ENCODE data around the gene MYBBP1A. TPM values are rescaled to one million over a fixed set of nuclear protein-coding genes. Genes with fewer than 3 reads are reported as not detected.
A peak's percentile ranks its signal among the peaks of the same experiment; 100 is the strongest.

MYBBP1A gene
- polyA plus RNA-seq, 12 donors: 22.4 to 77.3 (median 29.3) TPM; not detected in 1

DNA sequence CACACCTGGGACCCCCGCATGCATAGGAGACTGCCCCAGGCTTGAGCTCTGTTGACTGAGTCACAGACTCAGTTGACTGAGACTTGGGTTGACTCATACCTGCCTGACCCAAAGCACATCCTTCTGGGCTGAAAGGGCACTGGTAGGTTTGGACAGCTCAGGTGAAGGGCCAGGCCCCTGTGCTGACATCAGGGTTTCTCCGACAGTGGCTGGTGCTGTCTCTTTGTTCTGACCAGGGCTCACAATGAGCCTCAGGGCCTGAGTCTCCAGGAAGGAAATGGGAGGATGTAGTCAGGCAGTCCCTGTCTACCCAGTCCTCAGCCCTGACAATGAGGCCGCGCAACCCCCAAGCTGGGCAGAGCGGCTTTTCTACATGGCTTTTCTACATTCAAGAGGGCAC, 50.0 kb downstream of the MYBBP1A start:
- no peak for DNase-seq

DNA sequence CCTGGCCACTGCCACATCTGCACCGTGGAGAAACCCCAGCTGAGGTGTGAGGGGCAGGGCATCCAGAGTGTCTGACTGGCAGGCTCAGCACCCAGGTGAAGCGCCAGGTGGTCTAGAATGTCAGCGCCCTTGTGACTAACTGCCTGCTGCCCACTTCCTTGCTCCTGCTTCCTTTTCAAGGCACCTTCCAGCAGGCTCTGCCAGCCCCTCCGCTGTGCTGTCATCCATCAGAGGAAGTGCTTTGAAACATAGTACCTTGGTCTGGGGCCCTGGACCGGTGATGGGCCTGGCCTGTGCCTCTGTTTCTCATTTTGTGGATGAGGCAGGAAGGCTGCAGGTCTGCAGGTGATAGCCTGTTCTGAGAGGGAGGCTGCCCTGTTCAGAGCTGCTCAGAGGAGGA, 51.0 kb downstream of the MYBBP1A start:
- DNase-seq: no peak

DNA sequence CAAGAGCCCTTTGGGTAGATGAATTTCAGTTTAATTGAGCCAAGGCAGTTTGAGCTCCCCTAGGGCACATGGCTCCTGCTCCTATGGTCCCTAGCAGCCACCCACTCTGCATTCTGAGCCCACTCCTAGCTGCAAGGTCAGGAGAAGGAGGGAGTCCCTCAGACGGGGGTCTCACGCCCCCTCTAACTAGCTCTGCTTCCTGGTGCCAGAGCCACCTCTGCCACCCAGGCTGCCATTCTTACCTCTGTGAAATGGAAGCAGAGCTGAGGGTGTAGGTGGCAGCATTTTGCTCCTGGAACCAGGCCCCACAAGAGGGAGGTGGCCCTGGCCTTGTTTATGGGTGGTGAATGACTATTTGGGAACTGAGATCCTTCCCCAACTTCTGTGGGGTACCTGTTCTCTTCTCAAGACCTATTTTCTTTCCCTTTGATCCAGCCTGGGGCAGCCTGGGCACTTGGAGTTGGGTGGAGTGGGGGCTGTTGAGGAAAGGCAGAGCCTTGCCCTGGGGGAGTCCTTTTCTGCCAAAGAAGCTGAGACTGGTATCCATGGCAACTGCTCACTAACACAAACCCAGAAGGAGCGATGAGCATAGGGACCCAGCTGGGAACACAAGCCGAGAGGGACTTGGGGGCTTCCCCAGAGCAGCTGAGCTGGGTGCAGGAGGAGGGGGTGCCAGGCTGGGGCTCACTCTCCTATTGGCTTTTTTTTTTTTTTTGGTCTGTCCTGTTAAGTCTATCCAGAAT, 51.7 kb downstream of the MYBBP1A start:
- DNase-seq: no peak

DNA sequence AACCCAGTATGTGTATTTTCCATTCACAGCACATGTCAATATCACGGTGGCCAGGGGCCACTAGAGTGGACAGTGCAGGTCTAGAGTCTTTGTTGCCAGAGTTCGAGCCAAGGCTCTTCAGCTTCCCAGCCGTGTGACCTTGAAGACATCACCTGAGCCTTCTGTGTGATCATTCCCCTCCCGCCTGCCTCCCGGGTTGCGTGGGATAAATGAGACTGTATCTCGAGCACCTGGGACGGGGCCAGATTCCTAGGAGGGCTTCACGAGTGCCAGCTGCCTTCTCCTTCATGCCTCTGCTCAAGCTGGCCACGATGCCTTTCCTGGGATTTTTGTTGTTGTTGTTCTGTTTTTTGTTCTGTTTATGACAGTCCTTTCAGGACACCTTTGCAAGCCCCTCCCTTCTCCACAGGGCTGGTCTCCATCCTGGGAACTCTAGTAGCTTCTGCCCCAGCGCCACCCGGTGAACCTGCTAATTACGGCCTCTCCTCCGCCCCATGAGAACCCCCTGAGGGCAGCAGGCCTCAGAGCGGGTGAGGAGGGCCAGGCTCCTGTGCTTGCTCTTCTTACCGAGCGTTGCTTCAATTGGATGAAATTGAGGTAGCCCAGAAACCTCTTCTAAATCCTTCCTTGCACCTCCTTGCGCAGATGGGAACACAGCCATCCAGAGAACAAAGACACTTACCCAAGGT, 52.6 kb downstream of the MYBBP1A start:
- DNase-seq: no peak

DNA sequence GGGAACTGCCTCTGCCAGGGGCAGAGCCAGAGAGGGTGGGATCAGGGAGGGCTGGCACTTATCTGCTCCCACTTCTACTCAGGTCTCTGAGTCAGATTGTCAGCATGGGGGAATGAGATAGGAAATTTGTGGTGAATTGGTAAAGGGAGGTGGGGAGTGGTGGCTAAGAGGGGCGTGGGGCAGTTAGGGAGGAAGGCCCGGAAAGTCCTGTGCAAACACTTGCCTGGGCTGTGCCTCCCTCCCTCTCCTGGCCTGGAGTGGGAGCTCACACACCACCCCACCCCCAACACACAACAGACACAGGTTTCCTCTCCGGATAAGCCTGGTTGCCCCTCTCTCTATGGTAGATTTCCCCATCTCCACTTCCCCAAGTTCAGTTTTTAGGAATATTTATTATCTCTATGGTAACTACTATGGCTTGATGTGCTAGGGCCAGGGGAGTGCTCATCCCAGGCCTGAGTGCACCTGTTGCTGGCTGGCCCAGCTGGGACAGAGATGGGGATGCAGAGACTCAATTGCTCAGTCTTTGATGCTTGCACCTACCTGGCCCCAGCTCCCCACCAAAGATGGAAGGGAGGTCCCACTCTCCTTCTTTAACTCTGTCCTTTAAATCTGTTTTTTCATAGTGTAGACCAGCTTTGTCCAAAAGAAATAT, 53.8 kb downstream of the MYBBP1A start:
- no peak for DNase-seq

DNA sequence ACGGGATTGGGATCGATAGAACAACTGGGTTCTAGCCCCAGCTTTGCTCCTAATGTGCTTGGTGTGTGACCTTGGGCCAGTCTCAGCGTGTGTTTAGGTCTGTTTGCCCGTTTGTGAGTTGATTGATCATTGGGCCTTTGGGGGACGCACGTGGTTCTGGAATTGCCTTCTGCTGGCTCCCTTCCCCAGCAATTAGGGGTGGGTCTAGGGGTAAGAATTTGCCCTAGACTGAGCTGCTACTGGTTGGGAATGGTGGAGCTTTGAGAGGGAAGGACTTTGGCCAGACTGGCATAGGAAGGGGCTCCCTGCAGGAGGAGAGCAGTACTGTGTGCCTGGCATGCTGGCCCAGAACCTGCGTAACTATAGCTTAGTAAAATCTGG, 55.0 kb downstream of the MYBBP1A start:
- DNase-seq: no peak

DNA sequence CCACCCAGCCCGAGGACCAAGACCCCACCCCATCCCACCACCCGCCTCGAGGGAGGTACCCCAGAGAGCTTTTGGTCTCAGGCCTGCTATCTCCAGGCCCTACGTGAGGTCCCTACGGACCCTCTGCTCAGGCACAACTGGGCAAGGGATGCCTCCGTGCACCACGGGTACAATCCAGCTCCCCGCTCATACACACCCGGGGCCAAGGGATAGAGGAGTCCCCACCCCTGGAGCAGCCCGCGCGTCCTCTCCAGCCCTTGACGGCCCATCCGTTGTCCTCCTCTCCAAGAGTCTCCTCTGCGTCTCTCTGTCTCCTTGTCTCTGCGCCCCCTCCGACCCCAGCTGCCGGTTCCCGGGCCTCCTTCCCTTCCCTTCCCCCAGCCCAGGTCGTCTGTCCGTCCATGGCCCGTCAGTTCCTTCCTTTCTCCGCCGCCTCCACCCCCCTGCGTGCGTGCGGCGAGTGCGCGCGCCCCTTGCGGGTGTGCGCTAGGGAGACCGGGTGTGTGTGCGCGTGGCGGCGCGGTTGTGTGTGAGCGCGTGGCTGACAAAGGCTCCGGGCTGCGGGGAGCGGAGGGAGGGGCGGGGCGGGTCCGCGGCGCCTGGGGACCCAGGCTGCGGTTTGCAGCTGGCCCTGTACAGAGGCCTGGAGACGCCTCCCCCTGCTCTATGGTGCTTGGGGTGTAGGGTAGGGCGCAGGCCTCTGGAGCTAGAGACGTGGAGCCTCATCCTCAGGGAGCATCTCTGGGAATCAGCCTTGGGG, 55.6 kb downstream of the MYBBP1A start:
- DNase-seq: no peak

DNA sequence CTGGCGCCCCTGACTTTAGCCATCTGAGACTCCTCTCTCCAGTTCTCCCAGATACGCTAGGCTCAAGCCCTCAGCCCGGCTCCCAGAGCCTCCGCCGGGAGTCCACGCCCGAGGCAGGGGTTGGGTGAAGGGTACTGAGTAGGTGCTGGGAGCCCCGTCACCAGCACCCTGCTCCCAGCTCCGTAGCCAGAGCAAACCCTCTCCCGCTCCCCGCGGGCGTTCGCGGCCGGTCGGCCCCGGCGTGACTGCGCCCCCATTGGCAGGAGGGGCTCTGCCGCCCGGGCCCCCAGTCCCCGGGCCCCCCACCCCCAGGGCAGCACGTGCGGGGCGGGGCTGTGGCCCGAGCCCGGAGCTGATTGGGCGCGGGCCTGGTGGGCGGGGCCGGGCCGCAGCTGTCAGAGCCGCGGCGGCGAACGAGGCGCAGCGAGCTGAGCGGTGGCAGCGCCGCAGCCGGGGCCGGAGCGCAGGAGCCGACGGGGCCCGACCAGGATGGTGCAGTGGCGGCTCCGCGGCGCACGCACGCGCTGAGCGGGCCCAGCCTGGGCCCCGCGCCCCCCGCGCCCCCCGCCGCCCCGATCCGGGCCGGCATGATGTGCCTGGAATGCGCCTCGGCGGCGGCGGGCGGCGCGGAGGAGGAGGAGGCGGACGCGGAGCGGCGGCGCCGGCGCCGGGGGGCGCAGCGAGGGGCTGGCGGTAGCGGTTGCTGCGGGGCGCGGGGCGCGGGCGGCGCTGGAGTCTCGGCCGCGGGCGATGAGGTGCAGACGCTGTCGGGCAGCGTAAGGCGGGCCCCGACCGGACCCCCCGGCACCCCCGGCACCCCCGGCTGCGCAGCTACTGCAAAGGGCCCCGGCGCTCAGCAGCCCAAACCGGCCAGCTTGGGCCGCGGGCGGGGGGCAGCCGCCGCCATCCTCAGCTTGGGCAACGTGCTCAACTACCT, 56.5 kb downstream of the MYBBP1A start, which contains the start of gene SPNS2:
TSS of gene SPNS2 (plus strand) at position 421 of the 937 bp plus-strand sequence. CDS start at position 588, 167 bp downstream.
- DNase-seq: peak; percentile 31

DNA sequence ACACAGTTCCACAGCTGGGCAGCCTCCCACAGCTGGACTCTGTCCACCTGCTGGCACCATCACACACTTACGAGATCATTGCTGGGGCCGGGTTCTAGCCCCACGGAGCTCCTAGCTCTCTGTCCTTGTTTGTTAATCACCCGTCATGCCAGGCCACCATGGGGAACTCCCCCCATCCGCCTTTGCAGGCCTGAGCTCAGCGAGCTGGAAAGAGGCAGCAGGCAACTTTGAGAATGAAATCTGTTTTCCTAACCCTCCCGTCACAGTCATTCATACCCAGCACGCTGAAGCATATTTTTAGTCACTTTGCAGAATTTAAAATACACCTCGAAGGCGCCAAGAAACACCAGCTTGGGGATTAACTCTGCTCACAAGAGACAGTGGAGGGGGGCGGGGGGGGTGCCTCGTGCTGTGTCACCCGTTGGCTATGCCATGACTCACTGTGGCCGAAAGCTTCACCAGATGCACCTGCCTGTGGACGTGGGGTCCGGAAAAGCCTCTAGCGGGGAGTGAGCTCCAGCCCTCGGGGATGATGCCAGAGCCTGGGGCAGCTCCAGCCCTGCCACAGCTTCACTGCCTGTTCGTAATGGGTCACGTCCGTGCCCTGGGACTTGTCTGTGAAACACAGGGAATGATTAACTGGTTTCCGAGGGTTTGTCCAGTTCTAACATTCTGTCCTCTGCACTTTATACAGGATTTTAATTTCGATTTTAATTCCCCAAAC, 57.9 kb downstream of the MYBBP1A start:
- no peak for DNase-seq

DNA sequence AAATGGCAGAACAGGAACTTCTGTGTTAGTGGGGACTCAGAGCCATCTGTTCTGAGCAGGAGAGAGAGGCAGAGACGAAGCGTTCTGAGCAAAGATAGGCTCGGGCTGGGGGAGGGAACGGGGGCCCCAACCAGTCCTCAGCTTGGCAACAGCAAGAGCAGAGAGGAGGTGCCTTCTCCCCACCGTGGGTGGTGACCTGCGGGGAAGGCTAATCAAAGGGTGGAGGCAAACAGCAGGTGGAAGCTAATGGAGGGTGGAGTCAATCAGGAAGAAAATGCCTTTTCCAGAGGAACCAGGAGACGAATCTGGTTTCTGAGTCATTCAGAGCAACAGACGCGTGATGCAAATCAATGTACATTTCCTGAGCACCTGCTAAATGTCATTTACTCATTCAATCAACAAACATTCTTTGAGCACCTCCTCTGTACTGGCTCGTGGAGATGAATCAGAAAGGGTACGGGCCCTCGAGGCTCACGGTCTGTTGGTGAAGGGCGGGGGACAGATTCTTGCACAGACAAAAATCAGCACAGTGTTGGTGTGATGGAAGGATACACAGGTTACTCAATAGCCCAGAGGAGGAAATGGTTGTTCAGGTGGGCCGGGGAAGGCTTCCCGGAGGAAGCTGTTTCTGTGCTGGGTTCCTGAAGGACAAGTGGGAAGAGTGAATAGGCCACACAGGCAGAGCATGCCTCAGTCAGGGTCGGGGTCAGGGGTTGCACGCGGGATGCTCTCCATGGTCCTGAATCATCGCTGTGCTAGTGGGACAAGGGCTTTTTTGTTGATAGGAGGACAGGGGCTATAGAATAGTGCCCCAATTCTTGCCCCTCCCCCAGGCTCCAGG, 62.2 kb downstream of the MYBBP1A start:
- peak; percentile 51 for DNase-seq

DNA sequence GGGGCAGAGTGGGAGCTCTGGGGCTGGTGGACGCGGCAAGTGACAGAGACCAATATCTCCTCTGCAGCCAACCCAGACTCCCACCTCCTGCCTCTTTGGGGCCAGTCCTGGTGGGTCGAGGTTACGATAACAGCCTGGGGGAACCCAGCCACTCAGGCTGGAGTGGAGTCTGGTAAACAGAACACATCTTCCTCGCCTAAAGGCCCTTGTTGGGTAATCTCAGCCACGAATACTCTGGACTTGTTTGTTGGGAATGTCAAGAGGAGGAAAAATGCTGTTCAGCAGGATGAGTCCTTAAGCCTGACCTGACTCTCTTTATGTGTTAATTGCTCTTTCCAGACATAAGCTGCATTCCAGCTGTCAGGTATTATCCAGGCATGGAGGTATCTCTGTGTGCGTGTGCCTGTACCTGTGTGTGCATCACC, 64.5 kb downstream of the MYBBP1A start:
- DNase-seq: no peak

DNA sequence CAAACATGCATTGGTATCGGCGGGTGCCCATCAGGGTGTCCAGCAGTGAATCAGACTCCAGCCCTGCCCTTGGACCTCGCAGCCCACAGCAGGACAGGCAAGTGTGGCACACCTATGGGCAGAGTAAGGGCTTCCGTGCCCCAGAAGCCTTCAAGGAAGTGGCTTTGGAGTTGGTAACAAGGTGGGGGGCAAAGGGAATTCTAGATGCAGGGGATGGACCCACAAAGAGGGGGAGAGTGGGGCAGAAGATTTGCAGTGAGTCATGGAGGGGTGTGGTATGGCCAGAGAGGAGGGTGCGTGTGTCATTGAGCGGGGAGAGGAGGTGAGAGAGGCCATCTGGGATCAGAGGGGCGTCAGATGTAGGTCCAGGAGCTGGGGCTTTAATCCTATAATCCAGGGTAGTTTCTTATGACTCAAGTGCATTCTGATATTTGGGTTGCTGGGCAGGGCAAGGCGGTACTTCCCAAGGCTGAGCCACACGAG, 65.0 kb downstream of the MYBBP1A start:
- DNase-seq: no peak

DNA sequence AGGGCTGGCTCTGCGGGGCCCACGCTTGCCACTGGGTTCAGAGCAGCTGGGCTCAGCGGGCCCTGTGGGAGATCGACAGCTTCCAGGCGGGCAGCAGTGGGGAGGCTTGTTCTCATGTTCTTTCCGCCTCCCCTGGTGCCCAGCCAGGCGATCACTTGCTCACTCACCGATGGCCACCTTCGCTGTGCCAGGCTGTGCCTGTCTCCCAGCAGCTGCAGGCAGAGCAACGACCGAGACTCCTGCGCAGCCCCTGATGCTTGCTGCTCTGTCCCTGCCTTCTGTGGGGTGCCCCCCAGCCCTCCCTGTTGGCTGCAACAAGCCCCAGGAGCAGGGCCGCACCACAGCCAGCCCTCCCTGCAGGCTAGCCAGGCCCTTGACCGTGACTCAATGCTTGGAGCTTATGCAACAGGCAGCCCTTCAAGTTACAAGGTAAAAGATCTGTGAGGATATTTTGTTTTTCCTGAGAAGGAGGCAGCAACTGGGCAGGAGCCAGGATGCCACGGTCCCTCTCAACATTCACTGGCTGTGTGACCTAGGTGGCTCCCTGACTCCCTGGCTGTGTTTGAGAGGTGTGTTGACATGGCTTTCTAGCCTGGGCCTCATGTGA, 66.1 kb downstream of the MYBBP1A start:
- no peak for DNase-seq

Other genes with a start within 250 kb of the MYBBP1A start
- gene UBE2G1, start 188.7 kb downstream of the MYBBP1A start, polyA plus RNA-seq (ENCODE audit: insufficient read length in 12 of 12): 100 to 1,000 TPM in 2 of 12 donors, 10 to 100 TPM in 10; 54.8 to 106 (median 84.0) TPM
- gene SPNS3, start 121.4 kb downstream of the MYBBP1A start, polyA plus RNA-seq (ENCODE audit: insufficient read length in 12 of 12): 1 to 10 TPM in 1 of 12 donors, under 1 TPM in 9, not detected in 2; 0.12 to 1.7 (median 0.41) TPM
- 10 to 100 TPM in 2 of 12 donors, 1 to 10 TPM in 9, not detected in 1; 3.7 to 20.1 (median 6.2) TPM for gene SPNS2, start 56.5 kb downstream of the MYBBP1A start, polyA plus RNA-seq (ENCODE audit: insufficient read length in 12 of 12)
- gene GGT6, start 5.2 kb upstream of the MYBBP1A start, polyA plus RNA-seq (ENCODE audit: insufficient read length in 12 of 12): 1 to 10 TPM in 3 of 12 donors, under 1 TPM in 4, not detected in 5; 0.11 to 6.4 (median 0.34) TPM
- 100 to 1,000 TPM in 5 of 12 donors, 10 to 100 TPM in 6, not detected in 1; 48.5 to 198 (median 98.3) TPM for gene SMTNL2, start 29.1 kb upstream of the MYBBP1A start, polyA plus RNA-seq (ENCODE audit: insufficient read length in 12 of 12)
- gene ALOX15, start 86.3 kb upstream of the MYBBP1A start, polyA plus RNA-seq (ENCODE audit: insufficient read length in 12 of 12): 1 to 10 TPM in 2 of 12 donors, under 1 TPM in 8, not detected in 2; 0.19 to 2.0 (median 0.41) TPM
- 10 to 100 TPM in 11 of 12 donors, not detected in 1; 26.2 to 56.6 (median 28.7) TPM for gene PELP1, start 148.8 kb upstream of the MYBBP1A start, polyA plus RNA-seq (ENCODE audit: insufficient read length in 12 of 12)
- gene ARRB2, start 155.2 kb upstream of the MYBBP1A start, polyA plus RNA-seq (ENCODE audit: insufficient read length in 12 of 12): 10 to 100 TPM in 11 of 12 donors, not detected in 1; 14.4 to 42.1 (median 18.9) TPM
- 10 to 100 TPM in 11 of 12 donors, not detected in 1; 15.7 to 30.1 (median 16.5) TPM for gene MED11, start 176.0 kb upstream of the MYBBP1A start, polyA plus RNA-seq (ENCODE audit: insufficient read length in 12 of 12)
- under 1 TPM in 10 of 12 donors, not detected in 2; 0.08 to 0.68 (median 0.26) TPM for gene ZMYND15, start 184.4 kb upstream of the MYBBP1A start, polyA plus RNA-seq (ENCODE audit: insufficient read length in 12 of 12)
- gene CXCL16, start 184.5 kb upstream of the MYBBP1A start, polyA plus RNA-seq (ENCODE audit: insufficient read length in 12 of 12): 10 to 100 TPM in 1 of 12 donors, 1 to 10 TPM in 9, not detected in 2; 3.6 to 10.6 (median 4.4) TPM
- under 1 TPM in 1 of 12 donors, not detected in 11; 0.43 TPM for gene TM4SF5, start 216.5 kb upstream of the MYBBP1A start, polyA plus RNA-seq (ENCODE audit: insufficient read length in 12 of 12)
- 10 to 100 TPM in 1 of 12 donors, 1 to 10 TPM in 8, under 1 TPM in 1, not detected in 2; 0.86 to 10.1 (median 5.1) TPM for gene VMO1, start 231.0 kb upstream of the MYBBP1A start, polyA plus RNA-seq (ENCODE audit: insufficient read length in 12 of 12)
- gene GLTPD2, start 233.6 kb upstream of the MYBBP1A start, polyA plus RNA-seq (ENCODE audit: insufficient read length in 12 of 12): 1 to 10 TPM in 1 of 12 donors, under 1 TPM in 9, not detected in 2; 0.35 to 1.1 (median 0.51) TPM
- 100 to 1,000 TPM in 1 of 12 donors, 10 to 100 TPM in 10, not detected in 1; 54.7 to 102 (median 94.2) TPM for gene PSMB6, start 240.8 kb upstream of the MYBBP1A start, polyA plus RNA-seq (ENCODE audit: insufficient read length in 12 of 12)

Data from muscle of arm (tissue), 12 donors.